Activated CD4-positive, alpha-beta T cell treated with anti-CD3 and anti-CD28 coated beads, Interleukin-10, Interleukin-2, amounts not matched to agents 100 ng/mL and 50 ng/mL, durations not matched to agents 16 hours and 8 hours (primary cell): Measurements from ENCODE around the gene BICRA.
"Not testable (repeated sequence)": the region's sequence is repeated elsewhere in the genome, so short reads cannot be mapped to it uniquely, and the experiment has no call there.

Experiments
- DNase-seq: peaks from one replicate; pipeline ENCODE4 v3.0.0-alpha.2; 2020

BICRA gene

GRCh38 chr19:47663911-47664771 is 55.2 kb downstream of the BICRA start:
- no peak for DNase-seq

- DNase-seq = not testable (repeated sequence)
Measured at GRCh38 chr19:47668556-47668955, 59.6 kb downstream of the BICRA start.

GRCh38 chr19:47670736-47671135 is 61.8 kb downstream of the BICRA start:
- DNase-seq = no peak

- no peak for DNase-seq
Measured at GRCh38 chr19:47671499-47671898, 62.6 kb downstream of the BICRA start.

GRCh38 chr19:47673426-47673825 is 64.5 kb downstream of the BICRA start:
- DNase-seq = no peak

- no peak for DNase-seq
Measured at GRCh38 chr19:47674548-47674947, 65.6 kb downstream of the BICRA start.

GRCh38 chr19:47675271-47675670 is 66.3 kb downstream of the BICRA start:
- DNase-seq = no peak

- no peak for DNase-seq
Measured at GRCh38 chr19:47675859-47676258, 66.9 kb downstream of the BICRA start.

GRCh38 chr19:47676811-47677210 is 67.9 kb downstream of the BICRA start:
- DNase-seq = no peak

GRCh38 chr19:47679251-47679900 is 70.4 kb downstream of the BICRA start:
- DNase-seq = no peak

- DNase-seq = no peak
Measured at GRCh38 chr19:47679922-47680857, 71.3 kb downstream of the BICRA start.

- DNase-seq = no peak
Measured at GRCh38 chr19:47680858-47681332, 72.0 kb downstream of the BICRA start.

GRCh38 chr19:47681388-47681787 is 72.5 kb downstream of the BICRA start:
- no peak for DNase-seq

GRCh38 chr19:47681936-47682335 is 73.0 kb downstream of the BICRA start:
- no peak for DNase-seq

- no peak for DNase-seq
Measured at GRCh38 chr19:47682939-47683338, 74.0 kb downstream of the BICRA start.

- no peak for DNase-seq
Measured at GRCh38 chr19:47686679-47687450, 77.9 kb downstream of the BICRA start.

GRCh38 chr19:47687906-47688305 is 79.0 kb downstream of the BICRA start:
- no peak for DNase-seq

- no peak for DNase-seq
Measured at GRCh38 chr19:47691090-47691489, 82.2 kb downstream of the BICRA start.

GRCh38 chr19:47691782-47692181 is 82.8 kb downstream of the BICRA start:
- no peak for DNase-seq

- DNase-seq = no peak
Measured at GRCh38 chr19:47693489-47693888, 84.6 kb downstream of the BICRA start.

GRCh38 chr19:47693903-47694302 is 85.0 kb downstream of the BICRA start:
- DNase-seq = no peak
